Cardiac fibroblast (primary cell): ENCODE results near the gene HOXA10.

Experiments used
- DNase-seq, 2 donors: peaks; one replicate each; pipeline versions ENCODE4 v3.0.0 to v3.0.0-alpha.2; 2010; ENCODE audit warnings: low read depth in 2 of 2
- H3K4me3 ChIP-seq, 2 donors: replicated peaks in 1 of 2; 1 replicate in 1 of 2; 2 replicates in 1 of 2; pipeline ENCODE4 v1.5.1; 2011; ENCODE audit warnings: low read depth in 2 of 2, low read length in 2 of 2, mild to moderate bottlenecking in 2 of 2, moderate library complexity in 1 of 2
- CTCF ChIP-seq: IDR thresholded peaks from one replicate; pipeline ENCODE4 v1.5.1; 2011; ENCODE audit warnings: low read depth, mild to moderate bottlenecking, low read length, inconsistent platforms

HOXA10 gene

DNA sequence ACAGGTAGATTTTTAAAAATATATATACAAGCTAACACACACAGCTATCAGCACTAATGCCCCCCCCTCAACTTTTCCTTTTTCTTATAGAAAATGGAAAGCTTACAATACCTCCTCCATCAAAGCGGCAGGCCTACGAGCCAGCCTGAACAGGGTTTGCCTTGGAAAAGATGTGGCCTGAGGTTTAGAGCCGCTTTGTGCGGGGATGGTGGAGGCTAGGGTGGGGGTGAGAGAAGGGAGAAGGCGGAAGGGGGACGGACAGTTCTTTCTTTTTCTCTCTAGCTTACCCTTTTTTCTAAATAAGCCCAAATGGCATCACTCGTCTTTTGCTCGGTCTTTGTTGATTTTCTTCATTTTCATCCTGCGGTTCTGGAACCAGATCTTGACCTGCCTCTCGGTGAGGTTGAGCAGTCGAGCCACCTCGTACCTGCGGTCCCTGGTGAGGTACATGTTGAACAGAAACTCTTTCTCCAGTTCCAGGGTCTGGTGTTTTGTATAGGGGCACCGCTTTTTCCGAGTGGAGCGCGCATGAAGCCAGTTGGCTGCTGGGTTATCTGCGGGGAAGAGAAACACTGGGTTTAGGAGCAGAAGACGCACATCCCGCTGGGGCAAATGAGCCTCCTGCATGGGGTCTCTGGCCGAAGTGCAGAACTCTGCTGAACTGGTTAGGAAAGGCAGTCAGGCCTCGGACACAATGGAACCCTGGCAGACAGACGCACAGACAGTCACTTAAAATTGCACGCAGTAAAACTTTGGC, 10.7 kb downstream of the HOXA10 start:
- no peak for TF ChIP-seq CTCF
- DNase-seq: no peak
- H3K4me3 ChIP-seq: no peak overlapping the region

DNA sequence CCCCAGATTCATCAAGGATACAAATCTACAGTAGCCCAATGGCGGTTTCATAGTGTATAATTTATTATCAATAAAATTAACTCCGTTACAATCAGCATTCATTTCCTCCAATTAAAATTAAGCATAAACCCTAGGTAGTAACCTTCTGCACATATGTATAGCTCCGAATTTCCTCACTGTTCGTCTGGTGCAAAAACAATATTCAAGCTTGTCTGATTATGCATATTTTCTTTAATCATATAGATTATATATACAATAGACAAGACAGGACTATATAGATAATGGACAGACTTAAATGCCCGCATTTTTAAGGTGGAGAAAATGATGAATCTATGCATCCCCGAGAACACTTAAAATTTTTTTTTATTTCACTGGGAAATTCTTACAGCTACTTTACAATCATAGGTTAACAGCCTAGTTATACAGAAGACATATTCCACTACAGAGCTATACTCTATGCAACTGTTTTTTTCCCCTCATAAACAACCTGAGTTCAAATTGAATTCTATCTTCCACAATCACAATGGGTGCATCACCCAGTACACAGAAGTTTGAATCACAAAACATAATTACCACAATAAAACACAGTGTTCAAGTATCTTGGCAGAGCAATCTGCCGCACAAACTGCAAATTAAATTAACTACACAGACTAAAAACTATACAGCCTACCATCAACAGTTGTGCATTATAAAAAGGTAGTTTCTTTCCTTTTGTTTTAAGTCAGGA, 11.4 kb downstream of the HOXA10 start:
- no peak overlapping the region for H3K4me3 ChIP-seq
- no peak for TF ChIP-seq CTCF
- DNase-seq: no peak

- no peak for DNase-seq
- TF ChIP-seq CTCF: no peak
- H3K4me3 ChIP-seq: no peak overlapping the region
Measured at GRCh38 chr7:27161721-27162560, 12.2 kb downstream of the HOXA10 start.

DNA sequence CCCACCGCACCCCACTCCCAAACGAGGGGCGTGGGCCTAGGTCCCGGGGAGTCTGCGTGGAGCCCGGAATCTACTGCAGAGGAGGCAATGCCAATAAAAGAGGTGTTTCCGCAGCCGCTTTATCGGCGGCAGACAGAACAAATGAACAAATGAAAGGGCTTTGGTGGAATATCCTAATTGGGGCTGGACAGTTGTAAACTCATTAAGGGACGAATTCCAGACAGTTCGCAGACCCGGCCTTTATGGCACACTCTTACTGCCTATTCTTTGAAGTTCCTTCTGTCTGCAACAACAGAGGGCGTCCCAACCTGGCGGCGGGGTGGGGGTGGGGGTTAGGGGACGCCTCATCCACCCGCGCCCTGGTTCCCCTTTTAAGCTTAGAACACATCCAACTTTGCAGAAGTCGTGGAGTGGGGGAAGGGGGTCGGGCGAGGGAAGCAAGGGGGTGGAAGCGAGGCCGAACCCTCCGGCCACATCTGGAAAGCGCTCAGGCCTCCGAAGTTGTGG, 12.9 kb downstream of the HOXA10 start:
- DNase-seq: no peak

DNA sequence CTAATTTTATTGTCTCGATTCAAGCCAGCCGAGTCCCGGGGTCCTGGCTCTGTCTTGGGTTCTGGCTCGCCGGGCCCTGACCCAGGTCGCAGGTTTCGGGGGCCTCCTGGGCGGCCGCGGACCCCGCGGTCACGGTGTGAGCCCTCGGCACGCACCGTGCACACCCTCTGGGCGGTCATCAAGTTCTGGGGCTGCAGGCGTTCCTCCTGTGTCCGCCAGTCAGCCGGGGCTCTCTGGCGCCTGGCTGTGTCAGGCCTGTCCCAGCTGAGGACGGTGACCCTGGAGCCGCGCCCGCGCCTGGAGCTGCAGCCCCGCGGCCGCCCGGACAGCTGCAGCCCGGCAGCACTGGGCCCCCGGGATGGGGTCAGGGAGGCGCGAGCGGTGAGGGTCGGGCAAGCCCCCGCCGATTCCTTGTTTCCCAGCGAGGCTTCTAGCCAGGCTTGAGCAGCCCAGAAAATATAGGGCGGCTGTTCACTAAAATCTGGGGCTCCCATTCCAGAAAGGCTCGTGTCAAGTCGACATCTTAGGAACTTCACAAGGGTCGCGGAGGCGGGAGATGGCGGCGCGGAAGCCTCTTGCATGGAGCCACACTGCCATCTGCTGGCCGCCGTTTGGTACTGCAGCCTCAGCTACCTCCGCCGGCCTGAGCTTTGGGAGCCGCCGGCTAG, 13.4 kb downstream of the HOXA10 start:
- peak overlapping the region; percentile 43 to 48 for H3K4me3 ChIP-seq
- DNase-seq: peak; percentile 76 to 85
- peak; percentile 97 for TF ChIP-seq CTCF

More for the DNA sequence above, 12.9 kb downstream of the HOXA10 start:
- peak overlapping the region; percentile 43 to 48 for H3K4me3 ChIP-seq
- no peak for TF ChIP-seq CTCF

DNA sequence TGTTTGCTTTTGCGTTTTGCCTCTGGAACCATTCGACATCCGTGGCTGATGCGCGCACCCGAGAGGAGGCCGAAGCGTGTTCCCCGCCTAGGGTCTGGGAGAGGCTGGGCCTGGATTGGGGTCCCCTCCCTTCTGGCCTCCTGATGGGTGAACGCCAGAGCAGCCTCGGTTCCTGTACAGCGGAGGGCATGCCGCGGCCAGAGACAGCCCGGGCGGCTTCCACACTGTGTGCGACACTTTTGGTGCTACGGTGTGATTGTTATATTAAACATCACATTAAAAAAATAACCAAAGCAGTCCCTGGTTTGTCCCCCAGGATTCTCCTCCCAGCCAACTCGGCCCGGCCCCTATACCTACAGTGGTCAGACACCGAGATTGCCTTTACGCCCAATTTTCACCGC, 14.0 kb downstream of the HOXA10 start:
- TF ChIP-seq CTCF: no peak
- H3K4me3 ChIP-seq: no peak overlapping the region
- no peak for DNase-seq
